ENCODE measurements around the gene PMIS2. TPM values are rescaled to one million over a fixed set of nuclear protein-coding genes. Genes with fewer than 3 reads are reported as not detected.

The PMIS2 gene
- total RNA-seq, 6 experiments from 2014 or later = not detected

DNA sequence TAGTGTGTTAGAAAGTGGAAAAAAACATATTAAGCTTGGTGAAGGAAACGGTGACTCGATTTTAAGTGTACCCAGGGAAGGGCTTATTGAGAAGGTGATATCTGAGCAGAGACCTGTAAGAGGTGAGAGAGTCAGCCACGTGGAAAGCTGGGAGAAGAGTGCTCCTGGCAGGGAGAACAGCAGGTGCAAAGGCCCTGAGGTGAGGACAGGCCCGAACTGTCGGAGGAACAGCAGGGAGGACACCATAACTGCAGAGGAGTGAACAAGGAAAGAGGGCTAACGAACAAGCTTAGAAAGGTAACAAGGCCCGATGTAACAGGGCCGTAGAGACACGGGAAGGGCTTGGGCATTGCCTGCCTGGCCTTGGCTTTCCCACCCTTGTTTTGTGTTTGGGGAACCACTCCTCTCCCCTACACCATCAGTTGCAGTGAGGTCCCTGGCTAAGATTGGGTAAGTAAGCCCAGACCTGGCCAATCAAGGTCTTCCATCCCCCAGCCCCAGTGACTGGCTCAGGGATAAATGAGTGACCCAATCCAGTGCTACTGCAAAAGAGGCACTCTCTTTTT lies 29.9 kb upstream of the PMIS2 start:
- TF ChIP-seq, protein P1, sequence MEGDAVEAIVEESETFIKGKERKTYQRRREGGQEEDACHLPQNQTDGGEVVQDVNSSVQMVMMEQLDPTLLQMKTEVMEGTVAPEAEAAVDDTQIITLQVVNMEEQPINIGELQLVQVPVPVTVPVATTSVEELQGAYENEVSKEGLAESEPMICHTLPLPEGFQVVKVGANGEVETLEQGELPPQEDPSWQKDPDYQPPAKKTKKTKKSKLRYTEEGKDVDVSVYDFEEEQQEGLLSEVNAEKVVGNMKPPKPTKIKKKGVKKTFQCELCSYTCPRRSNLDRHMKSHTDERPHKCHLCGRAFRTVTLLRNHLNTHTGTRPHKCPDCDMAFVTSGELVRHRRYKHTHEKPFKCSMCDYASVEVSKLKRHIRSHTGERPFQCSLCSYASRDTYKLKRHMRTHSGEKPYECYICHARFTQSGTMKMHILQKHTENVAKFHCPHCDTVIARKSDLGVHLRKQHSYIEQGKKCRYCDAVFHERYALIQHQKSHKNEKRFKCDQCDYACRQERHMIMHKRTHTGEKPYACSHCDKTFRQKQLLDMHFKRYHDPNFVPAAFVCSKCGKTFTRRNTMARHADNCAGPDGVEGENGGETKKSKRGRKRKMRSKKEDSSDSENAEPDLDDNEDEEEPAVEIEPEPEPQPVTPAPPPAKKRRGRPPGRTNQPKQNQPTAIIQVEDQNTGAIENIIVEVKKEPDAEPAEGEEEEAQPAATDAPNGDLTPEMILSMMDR (IDR thresholded peaks at IDR 0.05) = no peak
- no peak for TF ChIP-seq POLR2A (IDR thresholded peaks at IDR 0.05)
- ATAC-seq (no peak), DNase-seq (no peak)
- intact Hi-C loops (cut with DNase I) = no loop called here
- Histone ChIP-seq H3K27ac (no peak overlapping the region), H3K9me3 (no peaks in the 10 kb centered on the region), H3K4me1 (no peaks in the 10 kb centered on the region), H3K4me3 (no peak overlapping the region), H3K27me3 (no peaks in the 10 kb centered on the region), H3K36me3 (no peaks in the 10 kb centered on the region)
- WGBS (ENCODE audit: insufficient coverage, low coverage, low lambda C conversion rate, missing lambda C conversion rate) = 72% methylated on average over 7 of the region's 9 CpGs

DNA sequence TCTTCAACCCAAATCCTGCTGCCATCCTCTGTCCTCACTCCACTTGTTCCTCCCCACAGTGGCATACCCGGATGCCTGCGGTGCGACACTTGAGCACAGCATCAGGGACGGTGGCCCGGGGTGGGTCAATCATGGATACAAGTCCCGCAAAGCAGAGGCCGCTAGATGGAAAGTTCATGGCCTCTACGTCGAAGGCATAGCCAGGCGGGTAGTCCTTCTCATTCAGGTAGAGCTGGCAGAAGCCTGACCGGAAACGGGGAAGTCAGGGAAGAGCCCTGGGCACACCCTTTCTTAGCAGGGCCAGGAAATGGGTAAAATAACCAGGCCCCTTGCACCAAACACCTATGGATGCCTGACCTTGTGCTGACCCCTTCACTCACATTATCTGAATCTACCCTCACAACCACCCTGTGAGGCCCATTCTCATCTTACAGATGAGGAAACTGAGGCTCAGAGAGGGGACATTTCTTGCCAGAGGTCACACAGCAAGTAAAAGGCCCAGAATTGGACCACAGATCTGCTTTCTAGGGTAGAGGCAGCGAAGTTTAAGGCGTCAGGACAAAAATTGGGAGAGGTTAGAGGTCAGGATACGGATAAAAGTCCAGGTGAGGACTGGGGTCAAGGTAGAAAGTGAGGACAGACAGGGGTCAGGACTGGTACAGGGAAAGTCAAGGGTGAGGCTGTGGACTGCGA lies 29.0 kb upstream of the PMIS2 start:
- ATAC-seq (no peak), DNase-seq (no peak)
- Histone ChIP-seq H3K36me3 (no peaks in the 10 kb centered on the region), H3K4me1 (no peaks in the 10 kb centered on the region), H3K27me3 (no peaks in the 10 kb centered on the region), H3K4me3 (no peak overlapping the region), H3K27ac (no peak overlapping the region), H3K9me3 (no peaks in the 10 kb centered on the region)
- no peak for TF ChIP-seq POLR2A (IDR thresholded peaks at IDR 0.05)
- TF ChIP-seq, protein P1 (IDR thresholded peaks at IDR 0.05) = no peak
- intact Hi-C loops (cut with DNase I) = no loop called here
- WGBS (ENCODE audit: insufficient coverage, low coverage, low lambda C conversion rate, missing lambda C conversion rate) = 76% methylated on average over 9 of the region's 16 CpGs

DNA sequence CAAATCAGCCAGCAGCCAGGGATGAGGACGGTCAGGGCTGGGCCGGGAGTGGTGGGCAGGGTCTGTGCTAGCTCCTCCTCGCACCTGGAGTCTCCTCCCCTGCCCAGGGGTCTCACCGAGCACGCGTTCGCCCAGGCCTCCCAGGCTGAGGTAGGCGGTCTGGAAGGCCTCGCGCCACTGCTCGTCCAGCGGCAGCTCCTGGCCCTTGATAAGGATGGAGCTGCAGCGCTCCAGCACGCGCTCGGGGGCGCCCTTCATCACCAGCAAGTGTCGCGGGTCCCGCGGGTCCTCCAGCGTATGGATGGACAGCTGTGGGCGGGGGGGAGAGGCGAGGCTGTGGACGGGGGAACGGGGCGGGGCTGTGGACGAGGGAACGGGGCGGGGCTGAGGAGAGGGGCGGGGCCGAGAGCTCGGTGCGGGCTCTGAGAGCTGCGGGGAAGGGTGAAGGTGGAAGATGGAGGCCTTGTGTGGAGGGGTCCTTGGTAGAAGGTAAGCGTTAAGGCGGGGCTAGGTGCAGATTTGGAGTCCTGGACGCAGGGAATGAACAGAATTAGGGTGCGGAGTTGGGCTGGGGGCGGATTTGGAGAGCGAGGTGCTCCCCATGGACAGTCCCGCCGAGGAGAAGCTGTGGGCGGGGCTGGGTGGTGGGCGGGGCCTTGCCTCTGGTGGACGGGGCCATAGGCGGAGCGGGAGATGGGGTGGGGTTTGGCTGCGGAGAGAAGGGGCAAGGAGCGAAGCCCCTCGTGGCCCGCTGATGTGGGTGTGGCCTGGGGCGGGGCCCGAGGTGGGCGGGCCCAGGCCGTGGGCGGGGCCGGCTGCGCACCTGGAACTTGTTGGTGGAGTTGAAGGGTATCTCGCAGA lies 28.2 kb upstream of the PMIS2 start:
- no peak overlapping the region for H3K27ac ChIP-seq
- no peak for TF ChIP-seq POLR2A (IDR thresholded peaks at IDR 0.05)
- TF ChIP-seq, protein P1 (IDR thresholded peaks at IDR 0.05) = no peak
- H3K4me1 ChIP-seq = no peaks in the 10 kb centered on the region
- H3K9me3 ChIP-seq = no peaks in the 10 kb centered on the region
- H3K27me3 ChIP-seq = no peaks in the 10 kb centered on the region
- H3K36me3 ChIP-seq = no peaks in the 10 kb centered on the region
- no peak overlapping the region for H3K4me3 ChIP-seq
- peak; percentile 39 to 60 (median 52) for ATAC-seq
- 12% methylated on average over 29 of the region's 60 CpGs for WGBS (ENCODE audit: insufficient coverage, low coverage, low lambda C conversion rate, missing lambda C conversion rate)
- DNase-seq = peak in 2 of 3 donors; percentile 44 to 67
- intact Hi-C loops (cut with DNase I) = no loop called here

DNA sequence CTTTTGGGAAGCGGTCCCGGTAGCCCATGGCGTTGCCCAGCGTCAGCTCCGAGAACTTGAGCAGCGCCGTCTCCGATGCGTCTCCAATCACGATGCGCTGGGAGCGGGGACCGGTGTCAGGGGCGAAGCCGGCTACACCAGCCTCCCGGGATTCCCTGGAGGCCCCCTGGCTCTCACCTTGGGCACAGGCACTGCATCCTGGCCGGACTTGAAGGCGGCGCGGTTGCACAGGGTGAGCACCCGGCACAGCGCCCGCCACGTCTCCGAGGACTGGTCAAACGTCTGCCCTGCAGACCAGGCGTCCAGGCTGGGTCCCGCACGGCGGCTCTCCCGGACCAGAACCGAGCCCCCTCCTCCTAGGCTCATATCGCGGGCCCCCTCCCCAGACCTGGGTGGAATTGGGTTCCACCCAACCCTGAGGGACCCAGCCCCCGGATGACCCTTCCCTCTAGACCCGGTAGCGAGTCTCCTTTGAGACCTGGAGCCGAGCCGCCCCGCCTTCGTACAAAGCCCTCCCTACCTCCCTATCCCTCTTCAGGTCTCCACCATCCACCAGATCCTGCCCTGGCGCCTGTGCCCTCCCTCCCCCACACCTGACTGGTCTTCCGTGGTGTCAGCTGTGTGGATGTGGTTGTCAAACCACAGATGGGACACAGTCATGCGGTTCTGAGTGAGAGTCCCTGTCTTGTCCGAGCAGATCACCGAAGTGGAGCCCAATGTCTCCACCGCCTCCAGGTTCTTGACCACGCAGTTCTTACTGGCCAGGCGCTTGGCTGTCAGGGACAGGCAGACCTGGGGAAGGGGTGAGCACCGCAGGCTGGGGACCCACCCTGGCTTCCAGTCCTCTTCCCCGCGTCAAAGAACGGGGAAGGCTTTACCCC lies 27.3 kb upstream of the PMIS2 start:
- Histone ChIP-seq H3K4me3 (no peak overlapping the region), H3K9me3 (no peaks in the 10 kb centered on the region), H3K36me3 (no peaks in the 10 kb centered on the region), H3K27me3 (no peaks in the 10 kb centered on the region), H3K27ac (no peak overlapping the region), H3K4me1 (no peaks in the 10 kb centered on the region)
- no peak for ATAC-seq
- TF ChIP-seq POLR2A (IDR thresholded peaks at IDR 0.05) = no peak
- TF ChIP-seq, protein P1 (IDR thresholded peaks at IDR 0.05) = no peak
- 42% methylated on average over 21 of the region's 53 CpGs for WGBS (ENCODE audit: insufficient coverage, low coverage, low lambda C conversion rate, missing lambda C conversion rate)
- intact Hi-C loops (cut with DNase I) = no loop called here
- DNase-seq = peak in 1 of 3 donors; percentile 38
